Tibial nerve (tissue), 4 donors: ENCODE measurements around the gene DHH. TPM values are rescaled to one million over a fixed set of nuclear protein-coding genes. Genes with fewer than 3 reads are reported as not detected.
"Not testable (repeated sequence)": the region's sequence is repeated elsewhere in the genome, so short reads cannot be mapped to it uniquely, and the experiment has no call there.

Experiments used
- DNase-seq, 2 donors: peaks; one replicate each; pipeline ENCODE4 v3.0.0-alpha.2; 2019; ENCODE audit warnings: low spot score in 2 of 2
- H3K27ac ChIP-seq, 4 donors: fragments of 200-600 bp; sonication (generic) in 3 of 4; one replicate each; pipeline ENCODE4 v1.5.1; 2017 to 2019; ENCODE audit warnings: mild to moderate bottlenecking in 1 of 4
- H3K27me3 ChIP-seq, 2 donors: fragments of 200-600 bp; sonication (generic) in 1 of 2; one replicate each; pipeline versions ENCODE4 v1.5.1 to v1.6.0; 2017 to 2019
- H3K36me3 ChIP-seq, 3 donors: fragments of 200-600 bp; sonication (generic); one replicate each; pipeline ENCODE4 v1.5.1; 2018 to 2019
- H3K4me1 ChIP-seq, 4 donors: fragments of 200-600 bp; sonication (generic) in 3 of 4; one replicate each; pipeline ENCODE4 v1.5.1; 2017 to 2019
- H3K4me3 ChIP-seq, 4 donors: fragments of 200-600 bp; sonication (generic) in 3 of 4; one replicate each; pipeline ENCODE4 v1.5.1; 2017 to 2019; ENCODE audit warnings: mild to moderate bottlenecking in 1 of 4, moderate library complexity in 1 of 4
- H3K9me3 ChIP-seq, 4 donors: fragments of 200-600 bp; sonication (generic) in 3 of 4; one replicate each; pipeline ENCODE4 v1.5.1; 2017 to 2019
- EP300 ChIP-seq, 2 donors: sonication (generic); formaldehyde crosslinking; IDR thresholded peaks; one replicate each; pipeline ENCODE4 v1.6.1; 2017; ENCODE audit warnings: antibody characterized with exemption in 2 of 2, mild to moderate bottlenecking in 1 of 2
- POLR2A ChIP-seq, 2 donors: fragments of 450-650 bp; IDR thresholded peaks; one replicate each; pipeline ENCODE4 v1.6.1; 2017; ENCODE audit warnings: antibody characterized with exemption in 2 of 2, mild to moderate bottlenecking in 2 of 2, moderate library complexity in 2 of 2
- WGBS, 2 donors: methylation state at CpG; one replicate each; pipeline ENCODE4 v1.1.5; 2018; 5-methylcytosine and 5-hydroxymethylcytosine counted together
- total RNA-seq, 4 donors: library from RNA; depleted of rRNA; stranded (reverse); fragments of >200 nt; gene quantifications; one replicate each; pipeline ENCODE4 v1.1.0, GENCODE V29; 2016
- TF ChIP-seq, protein P1 (sequence below), 5 experiments: fragments of 200-600 bp in 3 of 5; fragments of 450-650 bp in 2 of 5; sonication (generic) in 3 of 5; IDR thresholded peaks; one replicate each; pipeline ENCODE4 v1.5.1; 2016 to 2019; ENCODE audit warnings: antibody characterized with exemption in 5 of 5, mild to moderate bottlenecking in 3 of 5, moderate library complexity in 2 of 5

Gene DHH
- 10 to 100 TPM; 55.5 to 94.7 (median 60.1) TPM for total RNA-seq

DNA sequence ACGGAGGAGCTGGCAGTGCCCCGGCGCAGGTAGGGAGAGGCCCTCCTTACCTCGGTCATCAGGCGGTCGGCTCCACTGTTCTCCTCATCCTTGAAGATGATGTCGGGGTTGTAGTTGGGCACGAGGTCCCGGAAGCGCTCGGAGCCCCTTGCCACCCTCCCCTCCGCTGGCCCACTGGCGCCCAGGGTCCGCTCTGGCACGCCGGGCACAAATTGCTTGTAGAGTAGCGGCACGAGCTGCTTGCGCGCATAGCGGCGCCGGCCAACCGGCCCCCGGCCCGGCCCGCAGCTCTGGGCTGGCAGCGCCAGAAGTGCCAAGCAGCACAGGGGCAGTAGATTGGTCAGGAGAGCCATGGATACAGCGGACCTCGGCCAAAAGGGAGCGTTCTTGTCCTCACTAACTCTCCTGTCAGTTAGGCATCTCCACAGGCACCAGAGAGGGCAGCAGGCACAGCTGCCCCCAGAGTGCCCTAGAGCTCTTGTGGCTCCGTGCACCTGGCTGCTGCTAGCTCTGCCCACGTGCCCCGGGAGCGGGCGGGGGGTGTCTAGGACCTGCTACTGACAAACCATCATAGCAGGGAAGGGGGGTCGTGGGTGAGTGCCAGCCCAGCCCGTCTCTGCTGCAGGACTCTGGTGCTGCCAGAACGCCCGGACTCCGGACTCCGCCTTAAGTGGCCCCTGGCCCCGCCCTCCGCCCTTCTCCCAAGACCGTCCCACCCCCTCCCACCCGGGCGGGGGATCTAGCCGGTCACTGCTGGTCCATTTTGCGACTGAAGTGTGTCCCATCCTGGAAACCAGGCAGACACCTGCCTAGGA, at the start of gene DHH:
Gene DHH (minus strand): TSS at position 642 of the 815 bp plus-strand sequence. CDS start 289 bp downstream, at position 353.
- peaks cover 0 to 42% of the 10 kb centered on the region in 2 donors for H3K27me3 ChIP-seq
- peak within 1 kb of the TSS; percentile 65 to 94 (median 84) for H3K27ac ChIP-seq
- H3K9me3 ChIP-seq, result no peaks in the 10 kb centered on the region
- H3K4me3 ChIP-seq, result peak within 1 kb of the TSS; percentile 30 to 65 (median 46)
- 1 to 2% methylated on average over 18 to 46 of the region's 49 CpGs for WGBS, 2 donors
- H3K36me3 ChIP-seq, result peaks cover 0 to 35% (median 0%) of the 10 kb centered on the region in 3 donors
- H3K4me1 ChIP-seq, result peaks cover 0 to 73% (median 44%) of the 10 kb centered on the region in 4 donors
- no peak for DNase-seq
- TF ChIP-seq POLR2A (IDR thresholded peaks at IDR 0.05) (peak in 1 of 2 donors; percentile 55), EP300 (IDR thresholded peaks at IDR 0.05) (peak in 1 of 2 donors; percentile 63)
- TF ChIP-seq, protein P1, sequence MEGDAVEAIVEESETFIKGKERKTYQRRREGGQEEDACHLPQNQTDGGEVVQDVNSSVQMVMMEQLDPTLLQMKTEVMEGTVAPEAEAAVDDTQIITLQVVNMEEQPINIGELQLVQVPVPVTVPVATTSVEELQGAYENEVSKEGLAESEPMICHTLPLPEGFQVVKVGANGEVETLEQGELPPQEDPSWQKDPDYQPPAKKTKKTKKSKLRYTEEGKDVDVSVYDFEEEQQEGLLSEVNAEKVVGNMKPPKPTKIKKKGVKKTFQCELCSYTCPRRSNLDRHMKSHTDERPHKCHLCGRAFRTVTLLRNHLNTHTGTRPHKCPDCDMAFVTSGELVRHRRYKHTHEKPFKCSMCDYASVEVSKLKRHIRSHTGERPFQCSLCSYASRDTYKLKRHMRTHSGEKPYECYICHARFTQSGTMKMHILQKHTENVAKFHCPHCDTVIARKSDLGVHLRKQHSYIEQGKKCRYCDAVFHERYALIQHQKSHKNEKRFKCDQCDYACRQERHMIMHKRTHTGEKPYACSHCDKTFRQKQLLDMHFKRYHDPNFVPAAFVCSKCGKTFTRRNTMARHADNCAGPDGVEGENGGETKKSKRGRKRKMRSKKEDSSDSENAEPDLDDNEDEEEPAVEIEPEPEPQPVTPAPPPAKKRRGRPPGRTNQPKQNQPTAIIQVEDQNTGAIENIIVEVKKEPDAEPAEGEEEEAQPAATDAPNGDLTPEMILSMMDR (IDR thresholded peaks at IDR 0.05), result no peak

GRCh38 chr12:49144384-49144783, 49.8 kb upstream of the DHH start:
- TF ChIP-seq EP300 (IDR thresholded peaks at IDR 0.05) (no peak), POLR2A (IDR thresholded peaks at IDR 0.05) (no peak)
- TF ChIP-seq, protein P1 (IDR thresholded peaks at IDR 0.05), result no peak
- Histone ChIP-seq H3K4me1 (no peaks in the 10 kb centered on the region), H3K9me3 (no peaks in the 10 kb centered on the region), H3K27me3 (no peaks in the 10 kb centered on the region), H3K4me3 (no peak overlapping the region), H3K27ac (no peak overlapping the region), H3K36me3 (peaks cover 0 to 4% (median 0%) of the 10 kb centered on the region in 3 donors)
- DNase-seq, result no peak
- WGBS, 2 donors, result 75 to 76% methylated on average over 2 of the region's 2 CpGs

DNA sequence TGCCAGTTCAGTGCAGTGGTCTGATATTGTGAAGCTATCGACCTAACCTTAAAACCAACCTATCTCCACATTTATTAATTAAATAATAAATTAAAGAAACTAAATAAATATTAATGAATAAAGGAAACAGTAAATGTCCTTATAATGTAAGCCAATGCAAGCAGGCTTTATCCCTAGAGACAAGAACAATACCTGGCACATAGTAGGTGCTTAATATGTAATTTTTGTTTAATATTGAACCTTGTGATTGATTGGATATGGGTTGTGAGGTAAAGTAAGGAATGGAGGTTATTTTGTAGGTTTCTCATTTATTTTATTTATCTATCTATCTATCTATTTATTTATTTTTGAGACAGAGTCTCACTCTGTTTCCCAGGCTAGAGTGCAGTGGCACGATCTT, 44.4 kb upstream of the DHH start:
- TF ChIP-seq, protein P1 (IDR thresholded peaks at IDR 0.05), result no peak
- TF ChIP-seq EP300 (IDR thresholded peaks at IDR 0.05), result no peak
- TF ChIP-seq POLR2A (IDR thresholded peaks at IDR 0.05), result no peak
- Histone ChIP-seq H3K4me1 (no peaks in the 10 kb centered on the region), H3K4me3 (no peak overlapping the region), H3K36me3 (no peaks in the 10 kb centered on the region), H3K27me3 (no peaks in the 10 kb centered on the region), H3K27ac (no peak overlapping the region), H3K9me3 (no peaks in the 10 kb centered on the region)
- no peak for DNase-seq
- 88 to 93% methylated on average over 2 of the region's 2 CpGs for WGBS, 2 donors

- TF ChIP-seq, protein P1 (IDR thresholded peaks at IDR 0.05), result no peak
- TF ChIP-seq POLR2A (IDR thresholded peaks at IDR 0.05) (no peak), EP300 (IDR thresholded peaks at IDR 0.05) (no peak)
- Histone ChIP-seq H3K4me1 (peaks cover 0 to 4% (median 0%) of the 10 kb centered on the region in 4 donors), H3K9me3 (no peaks in the 10 kb centered on the region), H3K27ac (no peak overlapping the region), H3K36me3 (no peaks in the 10 kb centered on the region), H3K4me3 (no peak overlapping the region), H3K27me3 (no peaks in the 10 kb centered on the region)
- 37 to 49% methylated on average over 2 of the region's 2 CpGs for whole genome bisulfite sequencing, 2 donors
- DNase-seq, result no peak
Observed at GRCh38 chr12:49138587-49138986, 44.0 kb upstream of the DHH start.

- no peaks in the 10 kb centered on the region for H3K9me3 ChIP-seq
- 96 to 100% methylated on average over 1 of the region's 1 CpG for WGBS, 2 donors
Observed at GRCh38 chr12:49137476-49137875, 42.9 kb upstream of the DHH start.

GRCh38 chr12:49136997-49137396, 42.4 kb upstream of the DHH start:
- 93 to 96% methylated on average over 3 of the region's 3 CpGs for WGBS, 2 donors
- H3K36me3 ChIP-seq, DNase-seq, H3K27ac ChIP-seq, H3K9me3 ChIP-seq, H3K4me3 ChIP-seq, H3K27me3 ChIP-seq: not testable (repeated sequence)
- peaks cover 0 to 20% (median 0%) of the 10 kb centered on the region in 4 donors for H3K4me1 ChIP-seq

More at GRCh38 chr12:49137476-49137875, 42.9 kb upstream of the DHH start:
- no peak for DNase-seq
- Histone ChIP-seq H3K27ac (no peak overlapping the region), H3K27me3 (no peaks in the 10 kb centered on the region), H3K4me1 (peaks cover 0 to 15% (median 0%) of the 10 kb centered on the region in 4 donors), H3K4me3 (no peak overlapping the region), H3K36me3 (no peaks in the 10 kb centered on the region)
- TF ChIP-seq EP300 (IDR thresholded peaks at IDR 0.05) (no peak), POLR2A (IDR thresholded peaks at IDR 0.05) (no peak)
- TF ChIP-seq, protein P1 (IDR thresholded peaks at IDR 0.05), result no peak
